IMR-90 (cell line): Measurements from ENCODE around the gene FIBIN. TPM values are rescaled to one million over a fixed set of nuclear protein-coding genes. Genes with fewer than 3 reads are reported as not detected.

ENCODE experiments used
- ATAC-seq: fragments of 200-7000 bp; cut with Tn5 transposase; 2 replicates; pipeline ENCODE4 v1.9.1; 2020; ENCODE audit warnings: low read depth, mild to moderate bottlenecking, moderate library complexity
- BruUV-seq: library from RNA; stranded (reverse); fragments of 400-500 nt; replicated peaks from 2 replicates; lab custom pipeline; 2021; lab: Mats Ljungman, UMichigan
- CTCF ChIA-PET: fragments of 300-600 bp; formaldehyde crosslinking; extraction: SDS; loops from one replicate; lab custom pipeline; 2021; ENCODE audit warnings: antibody characterized with exemption; lab: Yijun Ruan, JAX
- POLR2A ChIA-PET: fragments of 300-600 bp; sonication (Branson Sonifier 250); formaldehyde crosslinking; loops from one replicate; lab custom pipeline; 2022; ENCODE audit warnings: antibody characterized with exemption; ENCODE audit not compliant: unreplicated experiment; lab: Charles Lee
- DNase-seq: peaks from one replicate; pipeline ENCODE4 v3.0.0; 2013
- H2AFZ ChIP-seq: replicated peaks from 2 replicates; pipeline ENCODE3; 2013; ENCODE audit warnings: low read length, mild to moderate bottlenecking; ENCODE audit not compliant: poor library complexity
- H2AK5ac ChIP-seq: 2 replicates; pipeline ENCODE4 v1.6.1; 2013; ENCODE audit warnings: low read depth, low read length, inconsistent platforms
- H2AK9ac ChIP-seq: replicated peaks from 2 replicates; pipeline ENCODE3; 2013; ENCODE audit warnings: mild to moderate bottlenecking, low read depth, low read length, moderate library complexity; ENCODE audit not compliant: poor library complexity
- H2BK120ac ChIP-seq: 2 replicates; pipeline ENCODE4 v1.6.1; 2013; ENCODE audit warnings: low read depth, low read length, inconsistent platforms
- H2BK15ac ChIP-seq: 3 replicates; pipeline ENCODE4 v1.6.1; 2013; ENCODE audit warnings: low read depth, low read length, inconsistent platforms
- H2BK20ac ChIP-seq: 2 replicates; pipeline ENCODE4 v1.6.1; 2013; ENCODE audit warnings: low read depth, mild to moderate bottlenecking, inconsistent platforms, low read length, moderate library complexity
- H2BK5ac ChIP-seq: 2 replicates; pipeline ENCODE4 v1.6.1; 2013; ENCODE audit warnings: mild to moderate bottlenecking, low read depth, low read length, inconsistent platforms; ENCODE audit not compliant: poor library complexity, severe bottlenecking
- H3K14ac ChIP-seq: replicated peaks from 2 replicates; pipeline ENCODE4 v1.6.1; 2013; ENCODE audit warnings: low read depth, low read length, inconsistent platforms
- H3K18ac ChIP-seq: 2 replicates; pipeline ENCODE4 v1.6.1; 2013; ENCODE audit warnings: low read depth, low read length, control low read depth
- H3K23ac ChIP-seq: 2 replicates; pipeline ENCODE4 v1.6.1; 2013; ENCODE audit warnings: low read depth, low read length, inconsistent platforms
- H3K27ac ChIP-seq: 2 replicates; pipeline ENCODE4 v1.5.1; 2013; ENCODE audit warnings: mild to moderate bottlenecking, control low read depth, low read length; ENCODE audit not compliant: insufficient read depth
- H3K27me3 ChIP-seq: 2 replicates; pipeline ENCODE4 v1.6.1; 2013; ENCODE audit warnings: low read length; ENCODE audit not compliant: control insufficient read depth, insufficient read depth
- H3K36me3 ChIP-seq: 2 replicates; pipeline ENCODE4 v1.6.1; 2013; ENCODE audit warnings: low read length, mixed read lengths; ENCODE audit not compliant: control insufficient read depth, insufficient read depth
- H3K4ac ChIP-seq: 2 replicates; pipeline ENCODE4 v1.6.1; 2013; ENCODE audit warnings: low read depth, low read length, inconsistent platforms
- H3K4me1 ChIP-seq: 2 replicates; pipeline ENCODE4 v1.6.1; 2013; ENCODE audit warnings: low read length, mixed read lengths; ENCODE audit not compliant: control insufficient read depth, insufficient read depth
- H3K4me2 ChIP-seq: 2 replicates; pipeline ENCODE4 v1.6.1; 2013; ENCODE audit warnings: low read depth, mild to moderate bottlenecking, control low read depth, low read length, moderate library complexity
- H3K4me3 ChIP-seq: 2 replicates; pipeline ENCODE4 v1.5.1; 2013; ENCODE audit warnings: low read depth, mild to moderate bottlenecking, control low read depth, low read length, moderate library complexity; ENCODE audit not compliant: insufficient read depth
- H3K56ac ChIP-seq: 2 replicates; pipeline ENCODE4 v1.6.1; 2013; ENCODE audit warnings: low read length, inconsistent platforms; ENCODE audit not compliant: insufficient read depth; ENCODE audit errors: extremely low read depth
- H3K79me1 ChIP-seq, 2 experiments: 2 replicates each; pipeline ENCODE4 v1.6.1; 2013; ENCODE audit warnings: low read length in 2 of 2, inconsistent platforms in 1 of 2, low read depth in 1 of 2
- H3K9ac ChIP-seq: 2 replicates; pipeline ENCODE4 v1.6.1; 2013; ENCODE audit warnings: low read depth, low read length, control low read depth
- H3K9me1 ChIP-seq: 2 replicates; pipeline ENCODE4 v1.6.1; 2013; ENCODE audit warnings: low read length, inconsistent platforms; ENCODE audit not compliant: insufficient read depth
- H3K9me3 ChIP-seq: 2 replicates; pipeline ENCODE4 v1.6.1; 2013; ENCODE audit warnings: low read length; ENCODE audit not compliant: control insufficient read depth, insufficient read depth
- H4K20me1 ChIP-seq: 2 replicates; pipeline ENCODE4 v1.6.1; 2013; ENCODE audit warnings: low read length, inconsistent platforms; ENCODE audit not compliant: insufficient read depth
- H4K5ac ChIP-seq: 2 replicates; pipeline ENCODE4 v1.6.1; 2013; ENCODE audit warnings: mild to moderate bottlenecking, low read depth, low read length, control low read depth
- H4K8ac ChIP-seq, 2 experiments: 2 replicates each; pipeline ENCODE4 v1.6.1; 2013; ENCODE audit warnings: low read depth in 2 of 2, low read length in 2 of 2, control low read depth in 1 of 2, inconsistent platforms in 1 of 2
- H4K91ac ChIP-seq: 2 replicates; pipeline ENCODE4 v1.6.1; 2013; ENCODE audit warnings: low read depth, low read length, inconsistent platforms; ENCODE audit not compliant: insufficient read depth
- MAZ ChIP-seq: IDR thresholded peaks from 2 replicates; pipeline ENCODE4 v1.6.1; 2012; ENCODE audit warnings: low read depth, mild to moderate bottlenecking, low read length, improper control_type of control experiment, moderate library complexity, borderline replicate concordance
- NFE2L2 ChIP-seq: fragments of 150-350 bp; IDR thresholded peaks from 2 replicates; pipeline ENCODE4 v1.6.1; 2016; ENCODE audit warnings: low read depth, mild to moderate bottlenecking, low read length
- POLR2A ChIP-seq: IDR thresholded peaks from 2 replicates; pipeline ENCODE4 v1.6.1; 2012; ENCODE audit warnings: mild to moderate bottlenecking, low read depth, low read length
- dilution Hi-C: fragments of 300-500 bp; cut with HindIII; formaldehyde crosslinking; loops from one replicate; pipeline ENCODE4 v1.14.3; 2018; ENCODE audit warnings: low sequenced_read_pairs; ENCODE audit not compliant: unreplicated experiment
- in situ Hi-C: fragments of 300-500 bp; cut with MboI; formaldehyde crosslinking; loops from 3 replicates; pipeline ENCODE4 v1.14.3; 2019; ENCODE audit warnings: low sequenced_read_pairs, inconsistent platforms, mixed read lengths
- intact Hi-C: fragments of 100-400 bp; cut with micrococcal nuclease; formaldehyde crosslinking; loops from 2 replicates; pipeline ENCODE4 v1.10.0; 2022
- polyA plus RNA-seq, 3 experiments: library from polyadenylated mRNA; depleted of rRNA; stranded (reverse); fragments of >200 nt; gene quantifications; 2 replicates each; pipeline ENCODE4 v1.2.3, GENCODE V29; 2012; ENCODE audit warnings: low replicate concordance in 1 of 3
- total RNA-seq: library from RNA; depleted of rRNA; stranded (reverse); fragments of >200 nt; gene quantifications from 2 replicates; pipeline ENCODE4 v1.2.3, GENCODE V29; 2012
- TF ChIP-seq, protein P1 (sequence below): fragments of 150-350 bp; IDR thresholded peaks from 2 replicates; pipeline ENCODE4 v1.6.1; 2016; ENCODE audit warnings: low read depth, mild to moderate bottlenecking, low read length, moderate library complexity, borderline replicate concordance

Gene FIBIN
- total and polyA plus RNA-seq, 2 of the 4 experiments (the other 2 are of a cell fraction) = 5.7 to 6.1 TPM

DNA sequence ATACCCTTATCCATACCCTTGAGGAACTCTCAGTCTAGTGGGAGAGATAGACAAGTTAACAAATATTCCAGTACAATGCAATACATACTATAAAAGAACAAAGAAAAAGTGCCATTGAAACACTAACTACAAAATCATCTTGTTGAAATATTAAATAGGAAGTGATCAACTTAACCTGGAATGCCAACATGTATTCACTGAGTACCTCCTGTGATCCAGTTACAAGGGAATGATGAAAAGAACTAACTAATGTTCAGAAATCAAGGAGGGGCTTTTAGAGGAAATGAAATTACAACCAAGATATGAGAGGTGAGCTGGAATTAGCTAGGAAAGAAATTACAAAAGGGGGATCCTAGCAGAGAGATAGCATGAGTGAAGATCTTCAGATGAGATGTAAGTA is 6.2 kb upstream of the FIBIN start:
- Histone ChIP-seq H3K36me3 (no peaks in the 10 kb centered on the region), H4K5ac (no peak overlapping the region), H3K9ac (no peak overlapping the region), H2AFZ (no peak overlapping the region), H3K14ac (no peak overlapping the region), H3K9me3 (no peaks in the 10 kb centered on the region; the same call in 1 of the 2 replicates), H3K18ac (no peak overlapping the region; the same call in 1 of the 2 replicates), H4K91ac (no peak overlapping the region), H3K23ac (no peak overlapping the region), H3K9me1 (peaks cover 2% of the 10 kb centered on the region; the same call in 1 of the 2 replicates), H2BK20ac (no peak overlapping the region), H3K4me3 (no peak overlapping the region), H4K8ac (no peak overlapping the region), H2BK15ac (no peak overlapping the region), H3K27me3 (no peaks in the 10 kb centered on the region), H3K4me1 (peaks cover 12% of the 10 kb centered on the region), H2BK120ac (no peak overlapping the region), H3K79me1 (no peaks in the 10 kb centered on the region), H2AK9ac (no peak overlapping the region), H3K56ac (no peak overlapping the region), H3K4me2 (no peak overlapping the region), H4K20me1 (no peaks in the 10 kb centered on the region), H3K4ac (no peak overlapping the region), H2AK5ac (no peak overlapping the region), H2BK5ac (no peak overlapping the region), H3K27ac (no peak overlapping the region)
- DNase-seq (peak; percentile 22), ATAC-seq (no peak)
- in situ Hi-C loops (no loop called here), dilution Hi-C loops (no loop called here), intact Hi-C loops (no loop called here)
- BruUV-seq = no TSS peak
- CTCF ChIA-PET = interaction anchor here (0.8 to 1.4 kb wide), 2 partner anchors 35 to 170 kb away, joined by 3 to 4 read pairs; no protein-coding TSS in a partner anchor
- TF ChIP-seq POLR2A (no peak), NFE2L2 (no peak), MAZ (no peak)
- TF ChIP-seq, protein P1, sequence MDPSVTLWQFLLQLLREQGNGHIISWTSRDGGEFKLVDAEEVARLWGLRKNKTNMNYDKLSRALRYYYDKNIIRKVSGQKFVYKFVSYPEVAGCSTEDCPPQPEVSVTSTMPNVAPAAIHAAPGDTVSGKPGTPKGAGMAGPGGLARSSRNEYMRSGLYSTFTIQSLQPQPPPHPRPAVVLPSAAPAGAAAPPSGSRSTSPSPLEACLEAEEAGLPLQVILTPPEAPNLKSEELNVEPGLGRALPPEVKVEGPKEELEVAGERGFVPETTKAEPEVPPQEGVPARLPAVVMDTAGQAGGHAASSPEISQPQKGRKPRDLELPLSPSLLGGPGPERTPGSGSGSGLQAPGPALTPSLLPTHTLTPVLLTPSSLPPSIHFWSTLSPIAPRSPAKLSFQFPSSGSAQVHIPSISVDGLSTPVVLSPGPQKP = no peak
- POLR2A ChIA-PET = no interaction called here
